Endothelial cell (in vitro differentiated cells): Measurements from ENCODE around the gene KBTBD12. TPM values are rescaled to one million over a fixed set of nuclear protein-coding genes. Genes with fewer than 3 reads are reported as not detected.

Experiments
- DNase-seq: peaks from one replicate; pipeline ENCODE4 v3.0.0; 2021; ENCODE audit warnings: low spot score
- H3K27ac Mint-ChIP-seq: one replicate; pipeline ENCODE4 v1.8.0; 2021; ENCODE audit warnings: mixed read lengths, inconsistent platforms; ENCODE audit not compliant: unreplicated experiment
- H3K27me3 Mint-ChIP-seq: one replicate; pipeline ENCODE4 v1.8.0; 2021; ENCODE audit warnings: mild to moderate bottlenecking, moderate library complexity, mixed read lengths, inconsistent platforms; ENCODE audit not compliant: unreplicated experiment
- H3K36me3 Mint-ChIP-seq: one replicate; pipeline ENCODE4 v1.8.0; 2021; ENCODE audit warnings: mild to moderate bottlenecking, low read depth, mixed read lengths, inconsistent platforms; ENCODE audit not compliant: unreplicated experiment
- H3K4me1 Mint-ChIP-seq: one replicate; pipeline ENCODE4 v1.8.0; 2021; ENCODE audit warnings: mild to moderate bottlenecking, mixed read lengths, inconsistent platforms; ENCODE audit not compliant: unreplicated experiment
- H3K4me3 Mint-ChIP-seq: one replicate; pipeline ENCODE4 v1.8.0; 2021; ENCODE audit warnings: mild to moderate bottlenecking, mixed read lengths, inconsistent platforms; ENCODE audit not compliant: unreplicated experiment
- H3K9me3 Mint-ChIP-seq: one replicate; pipeline ENCODE4 v1.8.0; 2021; ENCODE audit warnings: mixed read lengths, inconsistent platforms; ENCODE audit not compliant: unreplicated experiment
- CTCF ChIP-seq: fragments of 200-600 bp; sonication (generic); IDR thresholded peaks from one replicate; pipeline ENCODE4 v1.5.0; 2021; ENCODE audit warnings: antibody characterized with exemption; ENCODE audit not compliant: unreplicated experiment
- total RNA-seq: library from RNA; stranded (reverse); fragmentation: NEBNext Ultra II Directional; extraction: Animal tissue kit (Norgen Biotek cat#: 25700); gene quantifications from one replicate; pipeline ENCODE4 v1.2.1, GENCODE V29; 2021; ENCODE audit not compliant: unreplicated experiment

The KBTBD12 gene
- total RNA-seq, 1 donor from 2014 or later: 0.05 TPM

DNA sequence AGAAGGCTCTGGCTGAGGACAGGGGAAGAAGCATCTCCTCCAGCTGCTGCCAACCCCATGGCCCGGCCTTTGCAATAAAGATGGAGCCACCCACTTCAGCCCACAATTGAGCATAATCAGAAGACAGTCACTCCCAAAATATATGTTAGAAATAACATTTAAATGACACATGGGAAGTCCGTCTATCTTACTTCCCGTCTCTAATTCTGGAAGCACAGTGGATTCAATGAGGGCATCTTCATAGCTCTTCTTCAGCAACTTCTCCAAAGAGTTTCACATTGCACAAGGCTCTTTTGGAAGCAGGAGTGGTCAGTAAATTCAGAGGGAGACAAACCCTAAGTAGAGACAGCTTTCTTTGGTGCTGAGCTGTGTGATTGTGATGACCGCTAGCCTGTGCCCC, 70.2 kb downstream of the KBTBD12 start:
- H3K27me3 Mint-ChIP-seq: peaks cover 1% of the 10 kb centered on the region
- H3K36me3 Mint-ChIP-seq: no peaks in the 10 kb centered on the region
- H3K27ac Mint-ChIP-seq: no peak overlapping the region
- no peaks in the 10 kb centered on the region for H3K9me3 Mint-ChIP-seq
- no peak for TF ChIP-seq CTCF
- H3K4me1 Mint-ChIP-seq: peaks cover 5% of the 10 kb centered on the region
- no peak overlapping the region for H3K4me3 Mint-ChIP-seq
- no peak for DNase-seq

- TF ChIP-seq CTCF: no peak
- Mint-ChIP-seq H3K27ac (no peak overlapping the region), H3K4me1 (peaks cover 5% of the 10 kb centered on the region), H3K9me3 (no peaks in the 10 kb centered on the region), H3K4me3 (no peak overlapping the region), H3K36me3 (no peaks in the 10 kb centered on the region), H3K27me3 (peaks cover 1% of the 10 kb centered on the region)
- DNase-seq: no peak
Measured at GRCh38 chr3:127985655-127986225, 70.7 kb downstream of the KBTBD12 start.

GRCh38 chr3:127986803-127987202, 71.8 kb downstream of the KBTBD12 start:
- DNase-seq: no peak
- Mint-ChIP-seq H3K27me3 (peaks cover 1% of the 10 kb centered on the region), H3K4me1 (peaks cover 5% of the 10 kb centered on the region), H3K4me3 (no peak overlapping the region), H3K9me3 (no peaks in the 10 kb centered on the region), H3K36me3 (no peaks in the 10 kb centered on the region), H3K27ac (no peak overlapping the region)
- TF ChIP-seq CTCF: no peak

DNA sequence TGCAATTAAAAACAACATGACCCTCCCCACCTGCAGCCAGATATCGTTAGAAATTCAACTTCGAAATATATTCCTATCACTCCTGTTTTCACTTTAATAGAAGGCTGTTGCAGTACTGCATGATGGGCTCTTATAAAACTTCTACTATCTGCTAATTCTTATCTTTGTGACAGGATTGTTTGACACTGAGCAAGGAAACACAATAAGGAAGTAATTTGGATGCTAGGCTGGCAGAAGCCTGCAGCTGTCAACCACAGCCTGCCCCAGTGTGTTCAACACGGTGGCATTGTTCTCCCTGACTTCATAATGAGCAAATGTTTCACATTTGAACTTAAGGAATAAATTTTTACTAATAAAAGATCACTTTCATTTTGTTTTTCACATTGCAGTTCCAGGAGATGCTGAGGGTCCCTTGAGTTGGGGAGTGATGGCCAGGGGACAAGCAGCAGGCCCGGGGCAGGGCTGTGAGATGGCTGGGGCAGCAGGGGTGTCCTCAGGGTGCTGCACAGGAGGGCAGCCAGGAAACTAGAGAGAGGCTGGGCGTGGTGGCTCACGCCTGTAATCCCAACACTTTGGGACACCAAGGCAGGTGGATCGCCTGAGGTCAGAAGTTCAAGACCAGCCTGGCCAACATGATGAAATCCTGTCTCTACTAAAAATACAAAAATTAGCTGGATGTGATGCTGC, 72.4 kb downstream of the KBTBD12 start:
- Mint-ChIP-seq H3K27ac (no peak overlapping the region), H3K4me3 (no peak overlapping the region), H3K27me3 (peaks cover under 1% of the 10 kb centered on the region), H3K4me1 (peaks cover 5% of the 10 kb centered on the region), H3K9me3 (no peaks in the 10 kb centered on the region), H3K36me3 (no peaks in the 10 kb centered on the region)
- no peak for TF ChIP-seq CTCF
- no peak for DNase-seq
